HL-60 (cell line): ENCODE measurements around the gene SIPA1L3.

ENCODE experiments used
- GABPA ChIP-seq: IDR thresholded peaks from 2 replicates; pipeline ENCODE4 v1.6.1; 2012; ENCODE audit warnings: low read depth
- POLR2AphosphoS5 ChIP-seq: IDR thresholded peaks from 2 replicates; pipeline ENCODE4 v1.6.1; 2012; ENCODE audit warnings: low read depth
- REST ChIP-seq: IDR thresholded peaks from 2 replicates; pipeline ENCODE4 v1.6.1; 2012; ENCODE audit warnings: low read depth; ENCODE audit not compliant: insufficient replicate concordance
- SPI1 ChIP-seq: IDR thresholded peaks from 2 replicates; pipeline ENCODE4 v1.6.1; 2012; ENCODE audit warnings: low read depth, mild to moderate bottlenecking, borderline replicate concordance
- TF ChIP-seq, protein P1 (sequence below): IDR thresholded peaks from one replicate; pipeline ENCODE4 v1.5.1; 2011; ENCODE audit warnings: low read length, control low read depth, inconsistent platforms; ENCODE audit not compliant: insufficient read depth

DNA sequence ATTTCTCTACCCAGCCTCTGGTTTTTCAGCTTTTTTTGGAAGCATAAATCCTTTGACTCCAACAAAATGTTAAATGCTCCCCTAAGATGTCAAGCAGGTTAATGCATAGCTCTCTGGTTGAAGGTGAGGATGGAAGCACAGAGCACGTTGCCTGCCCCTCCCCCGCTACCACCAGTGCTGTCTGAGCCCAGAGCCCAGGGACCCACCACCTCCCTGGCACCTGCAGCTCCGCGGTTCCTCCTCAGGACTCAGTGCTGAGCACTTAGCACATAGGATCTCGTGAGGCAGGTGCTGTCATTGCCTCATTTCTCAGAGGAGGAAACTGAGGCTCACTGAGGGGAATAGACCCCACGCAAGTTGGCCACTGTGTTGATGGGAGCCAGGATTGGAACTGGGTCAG is 268.4 kb downstream of the SIPA1L3 start:
- TF ChIP-seq, protein P1, sequence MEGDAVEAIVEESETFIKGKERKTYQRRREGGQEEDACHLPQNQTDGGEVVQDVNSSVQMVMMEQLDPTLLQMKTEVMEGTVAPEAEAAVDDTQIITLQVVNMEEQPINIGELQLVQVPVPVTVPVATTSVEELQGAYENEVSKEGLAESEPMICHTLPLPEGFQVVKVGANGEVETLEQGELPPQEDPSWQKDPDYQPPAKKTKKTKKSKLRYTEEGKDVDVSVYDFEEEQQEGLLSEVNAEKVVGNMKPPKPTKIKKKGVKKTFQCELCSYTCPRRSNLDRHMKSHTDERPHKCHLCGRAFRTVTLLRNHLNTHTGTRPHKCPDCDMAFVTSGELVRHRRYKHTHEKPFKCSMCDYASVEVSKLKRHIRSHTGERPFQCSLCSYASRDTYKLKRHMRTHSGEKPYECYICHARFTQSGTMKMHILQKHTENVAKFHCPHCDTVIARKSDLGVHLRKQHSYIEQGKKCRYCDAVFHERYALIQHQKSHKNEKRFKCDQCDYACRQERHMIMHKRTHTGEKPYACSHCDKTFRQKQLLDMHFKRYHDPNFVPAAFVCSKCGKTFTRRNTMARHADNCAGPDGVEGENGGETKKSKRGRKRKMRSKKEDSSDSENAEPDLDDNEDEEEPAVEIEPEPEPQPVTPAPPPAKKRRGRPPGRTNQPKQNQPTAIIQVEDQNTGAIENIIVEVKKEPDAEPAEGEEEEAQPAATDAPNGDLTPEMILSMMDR = no peak
- no peak for TF ChIP-seq SPI1
- no peak for TF ChIP-seq REST
- no peak for TF ChIP-seq POLR2AphosphoS5
- TF ChIP-seq GABPA = no peak
